OCI-LY7 (cell line): ENCODE measurements around the gene PBX1.

ENCODE experiments used
- CTCF ChIP-seq: fragments of 200-600 bp; sonication (generic); conservative IDR thresholded peaks from 2 replicates; pipeline ENCODE4 v1.5.1; 2014; ENCODE audit warnings: mild to moderate bottlenecking, antibody characterized with exemption, low read length, moderate library complexity, mixed read lengths
- EZH2phosphoT487 ChIP-seq: fragments of 200-600 bp; sonication (generic); IDR thresholded peaks from 2 replicates; pipeline ENCODE4 v1.6.1; 2018; ENCODE audit warnings: low read depth, borderline replicate concordance, mild to moderate bottlenecking, mixed run types, antibody characterized with exemption, low read length, moderate library complexity, mixed read lengths

DNA sequence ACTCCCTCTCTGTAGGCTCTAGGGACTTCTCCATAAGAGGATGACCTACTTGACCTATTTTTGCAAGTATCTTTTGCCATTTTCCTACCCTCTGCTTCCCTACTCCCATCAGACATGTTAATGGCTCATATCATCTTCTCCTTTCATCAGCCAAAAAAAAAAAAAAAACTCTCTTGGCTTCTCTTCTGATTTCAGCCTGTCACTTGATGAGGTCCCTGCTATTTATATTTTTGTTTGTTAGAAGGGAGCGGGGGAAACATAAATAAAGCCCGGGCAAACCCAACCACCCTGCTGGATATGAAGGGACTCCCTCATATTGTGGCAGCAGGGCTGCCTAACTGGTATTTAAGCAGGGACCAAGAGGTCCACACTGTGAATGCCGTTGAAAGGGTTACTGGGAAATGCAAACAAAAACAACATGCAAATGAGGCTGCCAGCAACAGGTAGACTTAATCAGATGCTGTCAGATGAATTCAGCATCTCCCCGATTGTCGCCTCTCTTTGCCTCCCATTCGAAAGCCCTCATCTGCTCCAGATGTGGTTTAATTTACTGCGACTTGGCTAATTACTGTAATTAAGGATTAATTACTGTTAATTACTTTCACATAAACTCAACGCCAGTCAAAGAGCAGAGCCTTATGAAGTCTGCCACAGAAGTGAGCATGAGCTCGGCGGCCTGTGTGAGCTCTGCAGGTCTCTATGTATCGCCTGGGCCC is 172.3 kb downstream of the PBX1 start:
- TF ChIP-seq CTCF (no peak), EZH2phosphoT487 (no peak)
